Measurements from ENCODE around the gene ELOF1. TPM values are rescaled to one million over a fixed set of nuclear protein-coding genes. Genes with fewer than 3 reads are reported as not detected.

ELOF1 gene
- polyA plus RNA-seq, 2 of the 4 experiments (the other 2 are of a cell fraction), result 47.9 to 97.3 TPM

GRCh38 chr19:11597202-11598102 lies 38.4 kb upstream of the ELOF1 start, which contains the start of gene ZNF627:
TSS of gene ZNF627 (plus strand) at chr19:11597483. CDS start at chr19:11597628, 145 bp downstream.
- POLR2A ChIA-PET, result interaction anchor here (0.7 to 0.8 kb wide), 2 partner anchors 42 to 77 kb away, joined by 3 to 4 read pairs; no protein-coding TSS in a partner anchor
- DNase-seq (ENCODE audit: low read depth in 1 of 2, low spot score in 1 of 2) (peak; percentile 94 to 96), ATAC-seq (peak; percentile 99 to 100), FAIRE-seq (no peak)
- CTCF ChIA-PET, result interaction anchor here (0.7 kb wide), 1 partner anchor 43 kb away, joined by 3 read pairs; no protein-coding TSS in a partner anchor
- Histone ChIP-seq H3K4me3 (peak within 1 kb of the TSS; percentile 57), H3K9me3 (peaks cover 15% of the 10 kb centered on the region; the same call in 1 of the 3 replicates), H3K27ac (peak within 1 kb of the TSS; percentile 87 to 100), H3K4me2 (peak within 1 kb of the TSS; percentile 66), H3K4me1 (no peaks in the 10 kb centered on the region)
- TF ChIP-seq TP53 (CRISPR knock-in tag; IDR thresholded peaks at IDR 0.05), result no peak
- TF ChIP-seq BHLHE40 (IDR thresholded peaks at IDR 0.05; ENCODE audit: low read depth, low read length), result no peak
- TF ChIP-seq HEYL (CRISPR knock-in tag; IDR thresholded peaks at IDR 0.05), result no peak
- TF ChIP-seq PHF8 (IDR thresholded peaks at IDR 0.05; ENCODE audit: borderline replicate concordance, low read depth), result no peak; the same call in none of the 2 replicates
- no peak for TF ChIP-seq MAZ (IDR thresholded peaks at IDR 0.05; ENCODE audit: borderline replicate concordance, low read depth, low read length)
- TF ChIP-seq REST (IDR thresholded peaks at IDR 0.05), result peak; percentile 9; the same call in 1 of the 2 replicates
- peak; percentile 35 to 60; a peak in 2 of 5 replicates for TF ChIP-seq JUN (IDR thresholded peaks at IDR 0.05)
- no peak for TF ChIP-seq ESRRA (IDR thresholded peaks at IDR 0.05; ENCODE audit: borderline replicate concordance, low read length)
- no peak for TF ChIP-seq RCOR1 (IDR thresholded peaks at IDR 0.05; ENCODE audit: low read depth, low read length)
- no peak for TF ChIP-seq EHF (CRISPR knock-in tag; IDR thresholded peaks at IDR 0.05)
- TF ChIP-seq RAD21 (conservative IDR thresholded peaks at IDR 0.05 in 1 of 2, IDR thresholded peaks at IDR 0.05 in 1 of 2), result no peak
- peak; percentile 85 for TF ChIP-seq POLR2A (IDR thresholded peaks at IDR 0.05; ENCODE audit: low read length)
- no peak for TF ChIP-seq GATA3 (IDR thresholded peaks at IDR 0.05; ENCODE audit: borderline replicate concordance)
- peak; percentile 49 for TF ChIP-seq MAX (IDR thresholded peaks at IDR 0.05)
- TF ChIP-seq ZFP36 (IDR thresholded peaks at IDR 0.05; ENCODE audit: borderline replicate concordance, partially characterized antibody), result no peak
- TF ChIP-seq HMGXB4 (CRISPR knock-in tag; IDR thresholded peaks at IDR 0.05; ENCODE audit: borderline replicate concordance), result 0 out of 2 replicates have a peak, but pooled peaks have one; percentile 34
- no peak for TF ChIP-seq CHD2 (IDR thresholded peaks at IDR 0.05; ENCODE audit: low read length, partially characterized antibody)
- no peak for TF ChIP-seq TFCP2L1 (CRISPR knock-in tag; IDR thresholded peaks at IDR 0.05)
- TF ChIP-seq HES2 (IDR thresholded peaks at IDR 0.05), result no peak
- TF ChIP-seq KDM1A (IDR thresholded peaks at IDR 0.05; ENCODE audit: low read depth), result no peak
- no peak for TF ChIP-seq HOXB13 (CRISPR knock-in tag; IDR thresholded peaks at IDR 0.05; ENCODE audit: low read depth)
- TF ChIP-seq NPAS2 (CRISPR knock-in tag; IDR thresholded peaks at IDR 0.05; ENCODE audit: borderline replicate concordance), result no peak
- no peak for TF ChIP-seq NFE2L2 (conservative IDR thresholded peaks at IDR 0.05; ENCODE audit: low read length)
- no peak for TF ChIP-seq EP300 (IDR thresholded peaks at IDR 0.05)
- no peak for TF ChIP-seq CBX2 (IDR thresholded peaks at IDR 0.05; ENCODE audit: borderline replicate concordance, low read depth)
- peak; percentile 69; the same call in 2 of the 3 replicates for TF ChIP-seq BCL3 (IDR thresholded peaks at IDR 0.05)
- 2% methylated on average over 22 of the region's 67 CpGs for whole genome bisulfite sequencing (ENCODE audit: missing lambda C conversion rate)
